Calu3 (cell line): Measurements from ENCODE around the gene CIAPIN1. TPM values are rescaled to one million over a fixed set of nuclear protein-coding genes. Genes with fewer than 3 reads are reported as not detected.

Source experiments
- BruUV-seq: library from RNA; stranded (reverse); fragments of 400-500 nt; replicated peaks from 2 replicates; lab custom pipeline; 2021; lab: Mats Ljungman, UMichigan
- CTCF ChIA-PET: fragments of 300-600 bp; sonication (Branson Sonifier 250); formaldehyde crosslinking; loops from one replicate; lab custom pipeline; 2022; ENCODE audit warnings: antibody characterized with exemption; lab: Charles Lee
- DNase-seq: peaks from one replicate; pipeline ENCODE4 v3.0.0; 2022
- H3K27ac Mint-ChIP-seq: one replicate; pipeline ENCODE4 v1.8.0; 2022; ENCODE audit warnings: mixed read lengths; ENCODE audit not compliant: unreplicated experiment
- H3K27me3 Mint-ChIP-seq: one replicate; pipeline ENCODE4 v1.8.0; 2022; ENCODE audit warnings: mixed read lengths; ENCODE audit not compliant: unreplicated experiment
- H3K36me3 Mint-ChIP-seq: one replicate; pipeline ENCODE4 v1.8.0; 2022; ENCODE audit warnings: mild to moderate bottlenecking, moderate library complexity, mixed read lengths; ENCODE audit not compliant: insufficient read depth, unreplicated experiment
- H3K4me1 Mint-ChIP-seq: one replicate; pipeline ENCODE4 v1.8.0; 2022; ENCODE audit warnings: mild to moderate bottlenecking, low read depth, mixed read lengths; ENCODE audit not compliant: unreplicated experiment
- H3K4me3 Mint-ChIP-seq: one replicate; pipeline ENCODE4 v1.8.0; 2022; ENCODE audit warnings: mild to moderate bottlenecking, low read depth, moderate library complexity, mixed read lengths; ENCODE audit not compliant: unreplicated experiment
- H3K9me3 Mint-ChIP-seq: one replicate; pipeline ENCODE4 v1.8.0; 2022; ENCODE audit warnings: low read depth, mixed read lengths; ENCODE audit not compliant: unreplicated experiment
- intact Hi-C: fragments of 100-400 bp; cut with micrococcal nuclease; formaldehyde crosslinking; loops from one replicate; pipeline ENCODE4 v1.10.0; 2022; ENCODE audit not compliant: unreplicated experiment
- total RNA-seq: library from RNA; stranded (reverse); gene quantifications from 2 replicates; pipeline ENCODE4 v1.2.3, GENCODE V29; 2022
- TF ChIP-seq, protein P1 (sequence below): fragments of 200-600 bp; IDR thresholded peaks from one replicate; pipeline ENCODE4 v1.8.0; 2022; ENCODE audit warnings: antibody characterized with exemption; ENCODE audit not compliant: unreplicated experiment

The CIAPIN1 gene
- total RNA-seq, 1 experiment from 2014 or later, result 77.2 TPM

DNA sequence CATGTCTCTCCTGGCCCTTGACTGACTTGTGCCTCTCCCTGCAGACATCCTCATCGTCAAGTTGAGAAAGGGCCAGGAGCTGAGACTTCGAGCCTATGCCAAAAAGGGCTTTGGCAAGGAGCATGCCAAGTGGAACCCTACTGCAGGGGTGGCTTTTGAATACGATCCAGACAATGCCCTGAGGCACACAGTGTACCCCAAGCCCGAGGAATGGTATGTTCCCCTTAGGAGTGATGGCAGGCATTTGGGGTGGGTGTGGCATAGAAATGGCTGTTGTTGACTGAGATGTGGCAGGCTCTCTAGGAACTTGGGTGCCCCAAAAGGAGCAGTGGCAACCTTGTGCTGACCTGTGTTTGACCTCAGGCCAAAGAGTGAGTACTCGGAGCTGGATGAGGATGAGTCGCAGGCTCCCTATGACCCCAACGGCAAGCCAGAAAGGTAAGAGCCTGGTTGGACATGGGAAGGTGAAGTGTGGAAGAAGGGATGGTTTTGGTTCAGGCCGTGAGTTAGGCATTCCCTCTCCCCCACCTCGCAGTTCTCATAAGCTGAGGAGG, 22.8 kb upstream of the CIAPIN1 start:
- TF ChIP-seq, protein P1, sequence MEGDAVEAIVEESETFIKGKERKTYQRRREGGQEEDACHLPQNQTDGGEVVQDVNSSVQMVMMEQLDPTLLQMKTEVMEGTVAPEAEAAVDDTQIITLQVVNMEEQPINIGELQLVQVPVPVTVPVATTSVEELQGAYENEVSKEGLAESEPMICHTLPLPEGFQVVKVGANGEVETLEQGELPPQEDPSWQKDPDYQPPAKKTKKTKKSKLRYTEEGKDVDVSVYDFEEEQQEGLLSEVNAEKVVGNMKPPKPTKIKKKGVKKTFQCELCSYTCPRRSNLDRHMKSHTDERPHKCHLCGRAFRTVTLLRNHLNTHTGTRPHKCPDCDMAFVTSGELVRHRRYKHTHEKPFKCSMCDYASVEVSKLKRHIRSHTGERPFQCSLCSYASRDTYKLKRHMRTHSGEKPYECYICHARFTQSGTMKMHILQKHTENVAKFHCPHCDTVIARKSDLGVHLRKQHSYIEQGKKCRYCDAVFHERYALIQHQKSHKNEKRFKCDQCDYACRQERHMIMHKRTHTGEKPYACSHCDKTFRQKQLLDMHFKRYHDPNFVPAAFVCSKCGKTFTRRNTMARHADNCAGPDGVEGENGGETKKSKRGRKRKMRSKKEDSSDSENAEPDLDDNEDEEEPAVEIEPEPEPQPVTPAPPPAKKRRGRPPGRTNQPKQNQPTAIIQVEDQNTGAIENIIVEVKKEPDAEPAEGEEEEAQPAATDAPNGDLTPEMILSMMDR, result no peak
- Mint-ChIP-seq H3K36me3 (peaks cover 45% of the 10 kb centered on the region), H3K4me3 (no peak overlapping the region), H3K4me1 (peaks cover 36% of the 10 kb centered on the region), H3K9me3 (no peaks in the 10 kb centered on the region), H3K27me3 (no peaks in the 10 kb centered on the region), H3K27ac (peak overlapping the region; percentile 9)
- BruUV-seq, result no TSS peak
- intact Hi-C loops, result no loop called here
- CTCF ChIA-PET, result interaction anchor here (1.5 kb wide), 1 partner anchor 8 kb away, joined by 4 read pairs; the partner anchor contains the start of gene POLR2C
- DNase-seq, result no peak

DNA sequence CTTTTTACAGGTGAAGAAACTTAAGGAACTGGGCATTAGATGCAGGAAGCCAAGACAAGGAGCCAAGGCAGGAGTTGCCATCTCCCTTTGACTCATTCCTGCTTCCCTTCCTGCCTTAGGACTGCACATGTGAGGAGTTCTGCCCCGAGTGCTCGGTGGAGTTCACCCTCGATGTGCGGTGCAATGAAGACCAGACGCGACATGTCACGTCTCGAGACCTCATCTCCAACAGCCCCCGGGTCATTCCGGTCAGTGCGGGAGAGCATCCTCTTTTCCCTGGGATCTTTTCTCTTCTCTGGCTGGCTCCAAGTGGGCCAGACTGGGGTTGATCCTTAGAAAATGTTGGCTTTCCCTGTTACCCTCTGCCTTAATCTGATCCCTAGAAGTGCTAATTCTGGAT, 21.9 kb upstream of the CIAPIN1 start:
- no peak overlapping the region for H3K27ac Mint-ChIP-seq
- no peak for DNase-seq
- H3K27me3 Mint-ChIP-seq, result no peaks in the 10 kb centered on the region
- intact Hi-C loops, result no loop called here
- TF ChIP-seq, protein P1, result no peak
- peaks cover 50% of the 10 kb centered on the region for H3K36me3 Mint-ChIP-seq
- no TSS peak for BruUV-seq
- no peak overlapping the region for H3K4me3 Mint-ChIP-seq
- H3K4me1 Mint-ChIP-seq, result peaks cover 45% of the 10 kb centered on the region
- CTCF ChIA-PET, result interaction anchor here (0.6 kb wide), 1 partner anchor 376 kb away, joined by 4 read pairs; no protein-coding TSS in a partner anchor
- H3K9me3 Mint-ChIP-seq, result no peaks in the 10 kb centered on the region

DNA sequence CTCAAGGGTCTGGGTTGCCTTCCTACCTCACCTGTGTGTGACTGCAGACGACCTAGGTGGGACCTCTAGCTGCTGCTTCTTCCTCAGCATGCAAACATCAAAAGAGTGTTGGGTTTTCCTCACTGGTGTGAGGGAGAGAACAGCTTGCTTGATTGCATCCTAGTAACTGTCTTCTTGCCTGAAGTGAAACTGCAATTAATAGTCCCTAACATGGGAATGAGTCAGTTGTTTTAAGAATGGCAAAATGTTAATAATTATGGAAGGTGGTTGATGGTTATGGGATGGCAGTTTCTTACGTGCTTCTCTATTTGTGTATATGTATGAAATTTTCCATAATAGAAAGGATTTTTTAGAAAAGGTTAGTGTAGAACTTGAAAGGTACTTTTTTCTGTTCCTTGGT, 21.2 kb upstream of the CIAPIN1 start:
- Mint-ChIP-seq H3K27me3 (no peaks in the 10 kb centered on the region), H3K36me3 (peaks cover 56% of the 10 kb centered on the region), H3K9me3 (no peaks in the 10 kb centered on the region), H3K4me1 (peaks cover 49% of the 10 kb centered on the region), H3K4me3 (no peak overlapping the region), H3K27ac (no peak overlapping the region)
- TF ChIP-seq, protein P1, result no peak
- intact Hi-C loops, result no loop called here
- BruUV-seq, result no TSS peak
- CTCF ChIA-PET, result interaction anchor here (0.6 kb wide), 1 partner anchor 375 kb away, joined by 4 read pairs; no protein-coding TSS in a partner anchor
- no peak for DNase-seq

DNA sequence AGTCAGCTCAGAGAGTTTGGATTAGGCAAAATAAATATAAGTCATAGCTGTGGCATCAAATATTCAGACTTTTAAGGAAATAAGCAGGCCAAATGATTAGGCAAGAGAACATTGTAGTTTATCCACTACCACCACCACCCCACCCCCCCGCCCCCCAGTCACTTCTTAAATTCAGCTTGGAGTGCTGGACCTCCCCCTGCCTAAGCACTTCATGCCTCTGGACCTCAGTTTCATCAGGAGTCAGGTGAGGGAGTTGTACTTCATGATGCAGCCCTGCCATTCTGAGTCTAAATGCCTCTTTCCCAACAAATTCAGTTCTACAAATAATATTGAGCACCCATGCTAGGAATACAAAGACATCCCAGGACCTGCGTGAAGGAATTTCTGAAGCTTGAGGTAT, 17.3 kb upstream of the CIAPIN1 start:
- CTCF ChIA-PET, result interaction anchor here (0.7 kb wide), 1 partner anchor 111 kb away, joined by 3 read pairs; no protein-coding TSS in a partner anchor
- Mint-ChIP-seq H3K27me3 (no peaks in the 10 kb centered on the region), H3K36me3 (peaks cover 46% of the 10 kb centered on the region)

More for the DNA sequence above, 17.3 kb upstream of the CIAPIN1 start:
- intact Hi-C loops, result no loop called here
- H3K27ac Mint-ChIP-seq, result no peak overlapping the region
- TF ChIP-seq, protein P1, result no peak
- no peak for DNase-seq
- no peaks in the 10 kb centered on the region for H3K9me3 Mint-ChIP-seq
- H3K4me3 Mint-ChIP-seq, result no peak overlapping the region
- no TSS peak for BruUV-seq
- peaks cover 15% of the 10 kb centered on the region for H3K4me1 Mint-ChIP-seq
